Measurements from ENCODE around the gene ERG28. TPM values are rescaled to one million over a fixed set of nuclear protein-coding genes. Genes with fewer than 3 reads are reported as not detected.

Gene ERG28
- total and polyA plus RNA-seq, 2 of the 13 experiments (the other 11 are each of a cell fraction or from before 2014, with no cell fraction given), result 27.3 to 32.3 TPM

DNA sequence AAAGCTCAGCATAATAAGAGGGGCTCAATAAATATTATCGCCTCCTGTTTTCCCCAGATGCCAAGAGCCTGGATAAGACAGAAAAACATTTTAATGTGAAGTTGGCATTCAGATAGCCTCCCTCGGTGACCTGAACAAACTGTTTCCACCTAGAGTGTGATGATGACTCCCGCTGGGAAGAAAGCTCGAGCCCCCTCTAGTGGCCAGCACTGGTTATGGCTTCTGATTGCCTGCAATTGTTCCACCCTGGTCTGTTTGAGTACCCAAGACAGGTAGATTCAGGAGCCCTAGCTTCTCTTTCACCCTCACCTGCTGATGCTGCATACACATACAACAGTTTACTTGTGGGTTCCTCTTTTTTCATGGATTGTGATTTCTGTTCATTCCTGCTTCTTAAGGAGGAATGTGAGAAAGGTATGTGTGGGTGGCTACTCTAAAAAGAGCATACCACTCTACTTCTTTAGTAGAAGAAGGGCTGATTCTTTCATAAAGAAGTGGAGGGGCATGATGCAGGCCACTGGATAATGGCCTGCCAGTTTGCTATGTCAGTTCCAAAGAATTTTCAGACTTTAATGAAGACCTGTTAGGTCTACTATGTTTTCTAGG, 6.4 kb downstream of the ERG28 start (continued):
- TF ChIP-seq ZFP41 (CRISPR knock-in tag; IDR thresholded peaks at IDR 0.05; ENCODE audit: borderline replicate concordance), result no peak
- no peak for TF ChIP-seq ZNF598 (CRISPR knock-in tag; IDR thresholded peaks at IDR 0.05; ENCODE audit: borderline replicate concordance)
- TF ChIP-seq ZNF616 (CRISPR knock-in tag; IDR thresholded peaks at IDR 0.05; ENCODE audit: low read depth), result no peak
- TF ChIP-seq KDM4B (CRISPR knock-in tag; IDR thresholded peaks at IDR 0.05), result no peak
- TF ChIP-seq PAWR (CRISPR knock-in tag; IDR thresholded peaks at IDR 0.05; ENCODE audit: borderline replicate concordance), result no peak
- TF ChIP-seq, protein P1, sequence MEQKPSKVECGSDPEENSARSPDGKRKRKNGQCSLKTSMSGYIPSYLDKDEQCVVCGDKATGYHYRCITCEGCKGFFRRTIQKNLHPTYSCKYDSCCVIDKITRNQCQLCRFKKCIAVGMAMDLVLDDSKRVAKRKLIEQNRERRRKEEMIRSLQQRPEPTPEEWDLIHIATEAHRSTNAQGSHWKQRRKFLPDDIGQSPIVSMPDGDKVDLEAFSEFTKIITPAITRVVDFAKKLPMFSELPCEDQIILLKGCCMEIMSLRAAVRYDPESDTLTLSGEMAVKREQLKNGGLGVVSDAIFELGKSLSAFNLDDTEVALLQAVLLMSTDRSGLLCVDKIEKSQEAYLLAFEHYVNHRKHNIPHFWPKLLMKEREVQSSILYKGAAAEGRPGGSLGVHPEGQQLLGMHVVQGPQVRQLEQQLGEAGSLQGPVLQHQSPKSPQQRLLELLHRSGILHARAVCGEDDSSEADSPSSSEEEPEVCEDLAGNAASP (CRISPR knock-in tag; IDR thresholded peaks at IDR 0.05; ENCODE audit: borderline replicate concordance), result peak; percentile 52; the same call in 1 of the 2 replicates
- no peak for TF ChIP-seq LCORL (IDR thresholded peaks at IDR 0.05)
- no peak for TF ChIP-seq LCORL (CRISPR knock-in tag; IDR thresholded peaks at IDR 0.05)
- TF ChIP-seq, protein P2, sequence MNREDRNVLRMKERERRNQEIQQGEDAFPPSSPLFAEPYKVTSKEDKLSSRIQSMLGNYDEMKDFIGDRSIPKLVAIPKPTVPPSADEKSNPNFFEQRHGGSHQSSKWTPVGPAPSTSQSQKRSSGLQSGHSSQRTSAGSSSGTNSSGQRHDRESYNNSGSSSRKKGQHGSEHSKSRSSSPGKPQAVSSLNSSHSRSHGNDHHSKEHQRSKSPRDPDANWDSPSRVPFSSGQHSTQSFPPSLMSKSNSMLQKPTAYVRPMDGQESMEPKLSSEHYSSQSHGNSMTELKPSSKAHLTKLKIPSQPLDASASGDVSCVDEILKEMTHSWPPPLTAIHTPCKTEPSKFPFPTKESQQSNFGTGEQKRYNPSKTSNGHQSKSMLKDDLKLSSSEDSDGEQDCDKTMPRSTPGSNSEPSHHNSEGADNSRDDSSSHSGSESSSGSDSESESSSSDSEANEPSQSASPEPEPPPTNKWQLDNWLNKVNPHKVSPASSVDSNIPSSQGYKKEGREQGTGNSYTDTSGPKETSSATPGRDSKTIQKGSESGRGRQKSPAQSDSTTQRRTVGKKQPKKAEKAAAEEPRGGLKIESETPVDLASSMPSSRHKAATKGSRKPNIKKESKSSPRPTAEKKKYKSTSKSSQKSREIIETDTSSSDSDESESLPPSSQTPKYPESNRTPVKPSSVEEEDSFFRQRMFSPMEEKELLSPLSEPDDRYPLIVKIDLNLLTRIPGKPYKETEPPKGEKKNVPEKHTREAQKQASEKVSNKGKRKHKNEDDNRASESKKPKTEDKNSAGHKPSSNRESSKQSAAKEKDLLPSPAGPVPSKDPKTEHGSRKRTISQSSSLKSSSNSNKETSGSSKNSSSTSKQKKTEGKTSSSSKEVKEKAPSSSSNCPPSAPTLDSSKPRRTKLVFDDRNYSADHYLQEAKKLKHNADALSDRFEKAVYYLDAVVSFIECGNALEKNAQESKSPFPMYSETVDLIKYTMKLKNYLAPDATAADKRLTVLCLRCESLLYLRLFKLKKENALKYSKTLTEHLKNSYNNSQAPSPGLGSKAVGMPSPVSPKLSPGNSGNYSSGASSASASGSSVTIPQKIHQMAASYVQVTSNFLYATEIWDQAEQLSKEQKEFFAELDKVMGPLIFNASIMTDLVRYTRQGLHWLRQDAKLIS (CRISPR knock-in tag; IDR thresholded peaks at IDR 0.05), result no peak
- no peak for TF ChIP-seq SKI (IDR thresholded peaks at IDR 0.05; ENCODE audit: partially characterized antibody)
- TF ChIP-seq RELA (CRISPR knock-in tag; IDR thresholded peaks at IDR 0.05), result no peak
- TF ChIP-seq NCOR1 (IDR thresholded peaks at IDR 0.05; ENCODE audit: borderline replicate concordance, low read length), result no peak
- TF ChIP-seq, protein P3, sequence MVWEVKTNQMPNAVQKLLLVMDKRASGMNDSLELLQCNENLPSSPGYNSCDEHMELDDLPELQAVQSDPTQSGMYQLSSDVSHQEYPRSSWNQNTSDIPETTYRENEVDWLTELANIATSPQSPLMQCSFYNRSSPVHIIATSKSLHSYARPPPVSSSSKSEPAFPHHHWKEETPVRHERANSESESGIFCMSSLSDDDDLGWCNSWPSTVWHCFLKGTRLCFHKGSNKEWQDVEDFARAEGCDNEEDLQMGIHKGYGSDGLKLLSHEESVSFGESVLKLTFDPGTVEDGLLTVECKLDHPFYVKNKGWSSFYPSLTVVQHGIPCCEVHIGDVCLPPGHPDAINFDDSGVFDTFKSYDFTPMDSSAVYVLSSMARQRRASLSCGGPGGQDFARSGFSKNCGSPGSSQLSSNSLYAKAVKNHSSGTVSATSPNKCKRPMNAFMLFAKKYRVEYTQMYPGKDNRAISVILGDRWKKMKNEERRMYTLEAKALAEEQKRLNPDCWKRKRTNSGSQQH (CRISPR knock-in tag; IDR thresholded peaks at IDR 0.05; ENCODE audit: low read depth), result no peak
- no peak for TF ChIP-seq TAF15 (IDR thresholded peaks at IDR 0.05; ENCODE audit: low read depth, low read length, poor library complexity, severe bottlenecking)
- TF ChIP-seq, protein P4, sequence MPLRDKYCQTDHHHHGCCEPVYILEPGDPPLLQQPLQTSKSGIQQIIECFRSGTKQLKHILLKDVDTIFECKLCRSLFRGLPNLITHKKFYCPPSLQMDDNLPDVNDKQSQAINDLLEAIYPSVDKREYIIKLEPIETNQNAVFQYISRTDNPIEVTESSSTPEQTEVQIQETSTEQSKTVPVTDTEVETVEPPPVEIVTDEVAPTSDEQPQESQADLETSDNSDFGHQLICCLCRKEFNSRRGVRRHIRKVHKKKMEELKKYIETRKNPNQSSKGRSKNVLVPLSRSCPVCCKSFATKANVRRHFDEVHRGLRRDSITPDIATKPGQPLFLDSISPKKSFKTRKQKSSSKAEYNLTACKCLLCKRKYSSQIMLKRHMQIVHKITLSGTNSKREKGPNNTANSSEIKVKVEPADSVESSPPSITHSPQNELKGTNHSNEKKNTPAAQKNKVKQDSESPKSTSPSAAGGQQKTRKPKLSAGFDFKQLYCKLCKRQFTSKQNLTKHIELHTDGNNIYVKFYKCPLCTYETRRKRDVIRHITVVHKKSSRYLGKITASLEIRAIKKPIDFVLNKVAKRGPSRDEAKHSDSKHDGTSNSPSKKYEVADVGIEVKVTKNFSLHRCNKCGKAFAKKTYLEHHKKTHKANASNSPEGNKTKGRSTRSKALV (CRISPR knock-in tag; IDR thresholded peaks at IDR 0.05), result peak; percentile 35; the same call in 1 of the 2 replicates
- TF ChIP-seq, protein P5, sequence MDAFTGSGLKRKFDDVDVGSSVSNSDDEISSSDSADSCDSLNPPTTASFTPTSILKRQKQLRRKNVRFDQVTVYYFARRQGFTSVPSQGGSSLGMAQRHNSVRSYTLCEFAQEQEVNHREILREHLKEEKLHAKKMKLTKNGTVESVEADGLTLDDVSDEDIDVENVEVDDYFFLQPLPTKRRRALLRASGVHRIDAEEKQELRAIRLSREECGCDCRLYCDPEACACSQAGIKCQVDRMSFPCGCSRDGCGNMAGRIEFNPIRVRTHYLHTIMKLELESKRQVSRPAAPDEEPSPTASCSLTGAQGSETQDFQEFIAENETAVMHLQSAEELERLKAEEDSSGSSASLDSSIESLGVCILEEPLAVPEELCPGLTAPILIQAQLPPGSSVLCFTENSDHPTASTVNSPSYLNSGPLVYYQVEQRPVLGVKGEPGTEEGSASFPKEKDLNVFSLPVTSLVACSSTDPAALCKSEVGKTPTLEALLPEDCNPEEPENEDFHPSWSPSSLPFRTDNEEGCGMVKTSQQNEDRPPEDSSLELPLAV (CRISPR knock-in tag; conservative IDR thresholded peaks at IDR 0.05; ENCODE audit: low read depth), result no peak
- no peak for TF ChIP-seq GABPB1 (CRISPR knock-in tag; IDR thresholded peaks at IDR 0.05)
- peak; percentile 18; the same call in 1 of the 2 replicates for TF ChIP-seq THAP11 (CRISPR knock-in tag; IDR thresholded peaks at IDR 0.05)

Measured in HepG2 (cell line).